Measurements from ENCODE around the gene KIRREL3. TPM values are rescaled to one million over a fixed set of nuclear protein-coding genes. Genes with fewer than 3 reads are reported as not detected.

KIRREL3 gene
- total RNA-seq, 1 experiment from 2014 or later, result 2.2 TPM

GRCh38 chr11:126533560-126533959 is 467.0 kb downstream of the KIRREL3 start:
- no peaks in the 10 kb centered on the region for H3K4me1 ChIP-seq (replicated peaks; ENCODE audit: insufficient read depth)
- H2AFZ ChIP-seq, result no peak overlapping the region
- TF ChIP-seq, protein P1, sequence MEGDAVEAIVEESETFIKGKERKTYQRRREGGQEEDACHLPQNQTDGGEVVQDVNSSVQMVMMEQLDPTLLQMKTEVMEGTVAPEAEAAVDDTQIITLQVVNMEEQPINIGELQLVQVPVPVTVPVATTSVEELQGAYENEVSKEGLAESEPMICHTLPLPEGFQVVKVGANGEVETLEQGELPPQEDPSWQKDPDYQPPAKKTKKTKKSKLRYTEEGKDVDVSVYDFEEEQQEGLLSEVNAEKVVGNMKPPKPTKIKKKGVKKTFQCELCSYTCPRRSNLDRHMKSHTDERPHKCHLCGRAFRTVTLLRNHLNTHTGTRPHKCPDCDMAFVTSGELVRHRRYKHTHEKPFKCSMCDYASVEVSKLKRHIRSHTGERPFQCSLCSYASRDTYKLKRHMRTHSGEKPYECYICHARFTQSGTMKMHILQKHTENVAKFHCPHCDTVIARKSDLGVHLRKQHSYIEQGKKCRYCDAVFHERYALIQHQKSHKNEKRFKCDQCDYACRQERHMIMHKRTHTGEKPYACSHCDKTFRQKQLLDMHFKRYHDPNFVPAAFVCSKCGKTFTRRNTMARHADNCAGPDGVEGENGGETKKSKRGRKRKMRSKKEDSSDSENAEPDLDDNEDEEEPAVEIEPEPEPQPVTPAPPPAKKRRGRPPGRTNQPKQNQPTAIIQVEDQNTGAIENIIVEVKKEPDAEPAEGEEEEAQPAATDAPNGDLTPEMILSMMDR (conservative IDR thresholded peaks at IDR 0.05), result no peak
- TF ChIP-seq EZH2 (IDR thresholded peaks at IDR 0.05; ENCODE audit: low read depth), result no peak
- H4K20me1 ChIP-seq (ENCODE audit: insufficient read depth), result no peaks in the 10 kb centered on the region
- POLR2A ChIA-PET (ENCODE audit: unreplicated experiment), result no interaction called here
- peaks cover 61% of the 10 kb centered on the region for H3K27me3 ChIP-seq (ENCODE audit: insufficient read depth, low read depth)
- H3K36me3 ChIP-seq (ENCODE audit: low read depth), result no peaks in the 10 kb centered on the region
- intact Hi-C loops (cut with micrococcal nuclease; ENCODE audit: unreplicated experiment), result no loop called here
- H3K79me2 ChIP-seq (ENCODE audit: low read depth), result no peaks in the 10 kb centered on the region
- H3K27ac ChIP-seq, result no peak overlapping the region
- no peaks in the 10 kb centered on the region for H3K9me3 ChIP-seq (ENCODE audit: insufficient read depth, low read depth)
- H3F3A ChIP-seq (ENCODE audit: insufficient read depth, low read depth), result no peaks in the 10 kb centered on the region
- BruUV-seq (replicated peaks), result no TSS peak
- no peak overlapping the region for H3K4me2 ChIP-seq
- no peaks in the 10 kb centered on the region for H3K9me2 ChIP-seq (ENCODE audit: insufficient read depth)
- CTCF ChIA-PET, result no interaction called here
- no peak overlapping the region for H3K4me3 ChIP-seq
- DNase-seq, result no peak

GRCh38 chr11:126530416-126530815 is 470.2 kb downstream of the KIRREL3 start:
- DNase-seq, result no peak

GRCh38 chr11:126529037-126529436 is 471.5 kb downstream of the KIRREL3 start:
- POLR2A ChIA-PET (ENCODE audit: unreplicated experiment), result no interaction called here

More at GRCh38 chr11:126530416-126530815, 470.2 kb downstream of the KIRREL3 start:
- Histone ChIP-seq H3K36me3 (ENCODE audit: low read depth) (no peaks in the 10 kb centered on the region), H3K4me1 (replicated peaks; ENCODE audit: insufficient read depth) (no peaks in the 10 kb centered on the region), H3K79me2 (ENCODE audit: low read depth) (no peaks in the 10 kb centered on the region), H4K20me1 (ENCODE audit: insufficient read depth) (no peaks in the 10 kb centered on the region), H3F3A (ENCODE audit: insufficient read depth, low read depth) (no peaks in the 10 kb centered on the region), H3K27ac (no peak overlapping the region), H2AFZ (no peak overlapping the region), H3K4me3 (no peak overlapping the region), H3K4me2 (no peak overlapping the region), H3K9me3 (ENCODE audit: insufficient read depth, low read depth) (no peaks in the 10 kb centered on the region), H3K9me2 (ENCODE audit: insufficient read depth) (no peaks in the 10 kb centered on the region), H3K27me3 (ENCODE audit: insufficient read depth, low read depth) (peaks cover 68% of the 10 kb centered on the region)
- no peak for TF ChIP-seq EZH2 (IDR thresholded peaks at IDR 0.05; ENCODE audit: low read depth)
- TF ChIP-seq, protein P1 (conservative IDR thresholded peaks at IDR 0.05), result no peak
- CTCF ChIA-PET, result no interaction called here
- POLR2A ChIA-PET (ENCODE audit: unreplicated experiment), result no interaction called here
- intact Hi-C loops (cut with micrococcal nuclease; ENCODE audit: unreplicated experiment), result no loop called here
- no TSS peak for BruUV-seq (replicated peaks)

More at GRCh38 chr11:126529037-126529436, 471.5 kb downstream of the KIRREL3 start:
- Histone ChIP-seq H3F3A (ENCODE audit: insufficient read depth, low read depth) (no peaks in the 10 kb centered on the region), H4K20me1 (ENCODE audit: insufficient read depth) (no peaks in the 10 kb centered on the region), H3K27ac (no peak overlapping the region), H3K36me3 (ENCODE audit: low read depth) (no peaks in the 10 kb centered on the region), H2AFZ (no peak overlapping the region), H3K79me2 (ENCODE audit: low read depth) (no peaks in the 10 kb centered on the region), H3K4me3 (no peak overlapping the region), H3K9me3 (ENCODE audit: insufficient read depth, low read depth) (no peaks in the 10 kb centered on the region), H3K4me2 (no peak overlapping the region), H3K9me2 (ENCODE audit: insufficient read depth) (no peaks in the 10 kb centered on the region), H3K4me1 (replicated peaks; ENCODE audit: insufficient read depth) (no peaks in the 10 kb centered on the region), H3K27me3 (ENCODE audit: insufficient read depth, low read depth) (peaks cover 73% of the 10 kb centered on the region)
- CTCF ChIA-PET, result no interaction called here
- no peak for DNase-seq
- no peak for TF ChIP-seq EZH2 (IDR thresholded peaks at IDR 0.05; ENCODE audit: low read depth)
- TF ChIP-seq, protein P1 (conservative IDR thresholded peaks at IDR 0.05), result no peak
- intact Hi-C loops (cut with micrococcal nuclease; ENCODE audit: unreplicated experiment), result no loop called here
- no TSS peak for BruUV-seq (replicated peaks)
